Measurements from ENCODE around the gene CHMP4B.

DNA sequence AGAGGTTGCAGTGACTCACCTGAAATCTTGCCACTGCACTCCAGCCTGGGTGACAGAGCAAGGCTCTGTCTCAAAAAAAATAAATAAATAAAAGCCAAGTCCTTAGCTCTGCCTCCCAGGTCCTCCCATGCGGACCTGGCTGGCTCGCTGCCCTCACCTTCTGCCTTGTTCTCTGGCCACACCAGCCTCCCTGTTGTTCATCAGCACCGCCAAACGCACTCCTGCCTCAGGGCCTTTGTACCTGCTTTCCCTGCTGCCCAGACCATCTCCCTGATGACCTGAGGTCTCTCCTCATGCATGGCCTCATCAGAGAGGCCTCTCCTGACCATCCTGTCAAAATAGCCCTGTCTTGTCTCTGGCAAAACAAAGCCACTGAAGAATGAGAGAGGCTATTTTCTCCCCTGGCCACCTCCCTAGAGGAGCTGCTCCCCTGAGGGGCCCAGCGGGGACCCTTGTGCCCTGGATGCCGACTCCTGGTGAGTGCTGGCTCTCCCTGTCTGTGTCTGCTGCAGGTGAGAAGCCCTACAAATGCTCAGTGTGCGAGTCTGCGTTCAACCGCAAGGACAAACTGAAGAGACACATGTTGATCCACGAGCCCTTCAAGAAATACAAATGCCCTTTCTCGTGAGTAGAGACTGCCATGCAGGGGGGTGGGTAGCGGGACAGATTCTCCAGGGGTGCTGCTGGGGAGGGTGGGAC, 22.6 kb upstream of the CHMP4B start:
- TF ChIP-seq, protein P1, sequence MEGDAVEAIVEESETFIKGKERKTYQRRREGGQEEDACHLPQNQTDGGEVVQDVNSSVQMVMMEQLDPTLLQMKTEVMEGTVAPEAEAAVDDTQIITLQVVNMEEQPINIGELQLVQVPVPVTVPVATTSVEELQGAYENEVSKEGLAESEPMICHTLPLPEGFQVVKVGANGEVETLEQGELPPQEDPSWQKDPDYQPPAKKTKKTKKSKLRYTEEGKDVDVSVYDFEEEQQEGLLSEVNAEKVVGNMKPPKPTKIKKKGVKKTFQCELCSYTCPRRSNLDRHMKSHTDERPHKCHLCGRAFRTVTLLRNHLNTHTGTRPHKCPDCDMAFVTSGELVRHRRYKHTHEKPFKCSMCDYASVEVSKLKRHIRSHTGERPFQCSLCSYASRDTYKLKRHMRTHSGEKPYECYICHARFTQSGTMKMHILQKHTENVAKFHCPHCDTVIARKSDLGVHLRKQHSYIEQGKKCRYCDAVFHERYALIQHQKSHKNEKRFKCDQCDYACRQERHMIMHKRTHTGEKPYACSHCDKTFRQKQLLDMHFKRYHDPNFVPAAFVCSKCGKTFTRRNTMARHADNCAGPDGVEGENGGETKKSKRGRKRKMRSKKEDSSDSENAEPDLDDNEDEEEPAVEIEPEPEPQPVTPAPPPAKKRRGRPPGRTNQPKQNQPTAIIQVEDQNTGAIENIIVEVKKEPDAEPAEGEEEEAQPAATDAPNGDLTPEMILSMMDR (IDR thresholded peaks at IDR 0.05), result no peak
- TF ChIP-seq, protein P2, sequence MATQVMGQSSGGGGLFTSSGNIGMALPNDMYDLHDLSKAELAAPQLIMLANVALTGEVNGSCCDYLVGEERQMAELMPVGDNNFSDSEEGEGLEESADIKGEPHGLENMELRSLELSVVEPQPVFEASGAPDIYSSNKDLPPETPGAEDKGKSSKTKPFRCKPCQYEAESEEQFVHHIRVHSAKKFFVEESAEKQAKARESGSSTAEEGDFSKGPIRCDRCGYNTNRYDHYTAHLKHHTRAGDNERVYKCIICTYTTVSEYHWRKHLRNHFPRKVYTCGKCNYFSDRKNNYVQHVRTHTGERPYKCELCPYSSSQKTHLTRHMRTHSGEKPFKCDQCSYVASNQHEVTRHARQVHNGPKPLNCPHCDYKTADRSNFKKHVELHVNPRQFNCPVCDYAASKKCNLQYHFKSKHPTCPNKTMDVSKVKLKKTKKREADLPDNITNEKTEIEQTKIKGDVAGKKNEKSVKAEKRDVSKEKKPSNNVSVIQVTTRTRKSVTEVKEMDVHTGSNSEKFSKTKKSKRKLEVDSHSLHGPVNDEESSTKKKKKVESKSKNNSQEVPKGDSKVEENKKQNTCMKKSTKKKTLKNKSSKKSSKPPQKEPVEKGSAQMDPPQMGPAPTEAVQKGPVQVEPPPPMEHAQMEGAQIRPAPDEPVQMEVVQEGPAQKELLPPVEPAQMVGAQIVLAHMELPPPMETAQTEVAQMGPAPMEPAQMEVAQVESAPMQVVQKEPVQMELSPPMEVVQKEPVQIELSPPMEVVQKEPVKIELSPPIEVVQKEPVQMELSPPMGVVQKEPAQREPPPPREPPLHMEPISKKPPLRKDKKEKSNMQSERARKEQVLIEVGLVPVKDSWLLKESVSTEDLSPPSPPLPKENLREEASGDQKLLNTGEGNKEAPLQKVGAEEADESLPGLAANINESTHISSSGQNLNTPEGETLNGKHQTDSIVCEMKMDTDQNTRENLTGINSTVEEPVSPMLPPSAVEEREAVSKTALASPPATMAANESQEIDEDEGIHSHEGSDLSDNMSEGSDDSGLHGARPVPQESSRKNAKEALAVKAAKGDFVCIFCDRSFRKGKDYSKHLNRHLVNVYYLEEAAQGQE (IDR thresholded peaks at IDR 0.05; ENCODE audit: insufficient read depth in 1 of 2, low read depth in 2 of 2, low read length in 1 of 2), result no peak
- no peak for TF ChIP-seq POLR2AphosphoS5 (IDR thresholded peaks at IDR 0.05; ENCODE audit: low read depth, low read length)
